ENCODE results near the gene OXSR1. TPM values are rescaled to one million over a fixed set of nuclear protein-coding genes. Genes with fewer than 3 reads are reported as not detected.

The OXSR1 gene
- polyA plus RNA-seq, 2 of the 4 experiments (the other 2 are of a cell fraction): 30.2 to 44.0 TPM

DNA sequence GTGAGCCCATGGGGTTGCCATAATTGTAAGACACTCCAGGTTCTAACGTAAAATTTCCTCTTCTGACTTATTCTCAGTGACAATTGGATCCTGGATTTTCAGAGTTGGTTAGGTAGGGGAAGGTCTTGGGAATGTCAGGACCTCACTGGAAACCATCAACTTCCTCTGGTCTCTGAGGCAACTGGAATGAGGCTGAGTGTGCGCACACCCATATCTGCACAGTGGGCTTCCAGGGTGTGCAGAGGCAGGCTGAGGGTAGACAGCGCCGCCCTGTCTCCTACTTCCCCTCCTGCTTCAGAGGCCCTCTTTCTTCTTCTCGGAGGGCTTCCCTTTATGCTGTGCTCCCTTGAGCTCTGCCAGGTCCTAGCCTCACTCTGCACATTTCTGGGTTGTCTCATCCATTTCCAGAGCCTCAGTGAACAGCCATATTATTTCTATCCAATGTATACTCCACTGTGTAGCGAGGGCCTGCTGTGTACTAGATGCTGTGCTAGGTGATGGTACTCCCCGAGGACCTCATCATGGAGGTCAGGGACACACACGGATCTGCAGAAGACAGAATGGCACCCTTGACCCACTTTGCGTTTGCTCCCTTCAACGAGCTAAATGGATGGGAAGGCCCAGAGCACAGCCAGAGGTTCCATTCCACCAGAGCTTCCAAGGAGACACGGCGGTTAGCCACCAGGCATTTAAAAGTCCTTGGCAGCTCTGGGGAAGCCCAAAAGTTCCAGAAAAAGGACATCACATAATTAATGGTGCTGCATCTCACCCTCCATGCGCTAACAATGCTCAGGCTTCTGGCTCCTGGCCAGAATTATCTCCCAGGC, 46.7 kb upstream of the OXSR1 start:
- Histone ChIP-seq H3K4me1 (no peaks in the 10 kb centered on the region), H3K4me3 (no peak overlapping the region), H3K27ac (no peak overlapping the region), H3K4me2 (no peak overlapping the region), H3K9me3 (no peaks in the 10 kb centered on the region)
- CTCF ChIA-PET: interaction anchor here (0.6 to 2.7 kb wide), 15 partner anchors 10 to 357 kb away, joined by 3 to 17 read pairs (median 3); partner anchors contain the start of gene XYLB
- ATAC-seq (no peak), DNase-seq (ENCODE audit: low read depth in 1 of 2, low spot score in 1 of 2) (no peak), FAIRE-seq (no peak)
- TF ChIP-seq CHD2 (IDR thresholded peaks at IDR 0.05; ENCODE audit: low read length, partially characterized antibody): no peak
- no peak for TF ChIP-seq RARB (CRISPR knock-in tag; IDR thresholded peaks at IDR 0.05)
- WGBS (ENCODE audit: missing lambda C conversion rate): 91% methylated on average over 13 of the region's 13 CpGs
- POLR2A ChIA-PET: no interaction called here

DNA sequence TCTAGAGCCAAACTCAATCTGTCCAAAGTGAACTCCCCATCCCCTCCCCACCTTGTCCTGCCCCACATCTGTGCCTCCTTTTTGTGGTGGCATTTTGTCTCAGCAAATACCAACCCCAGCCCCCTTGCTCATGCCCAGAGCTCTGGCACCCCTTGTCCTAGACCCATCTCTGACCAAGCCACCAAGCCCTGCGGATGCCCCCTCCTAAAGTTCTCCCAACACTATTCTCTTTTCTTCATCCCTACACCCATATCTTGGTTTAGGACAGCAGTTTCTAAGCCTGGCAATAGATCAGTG, 46.1 kb upstream of the OXSR1 start:
- Histone ChIP-seq H3K4me2 (no peak overlapping the region), H3K4me3 (no peak overlapping the region), H3K9me3 (no peaks in the 10 kb centered on the region), H3K4me1 (no peaks in the 10 kb centered on the region), H3K27ac (no peak overlapping the region)
- DNase-seq (ENCODE audit: low read depth in 1 of 2, low spot score in 1 of 2) (no peak), FAIRE-seq (no peak), ATAC-seq (no peak)
- WGBS (ENCODE audit: missing lambda C conversion rate): 100% methylated on average over 1 of the region's 1 CpG
- no peak for TF ChIP-seq KDM5A (IDR thresholded peaks at IDR 0.05)
- TF ChIP-seq BHLHE40 (IDR thresholded peaks at IDR 0.05; ENCODE audit: low read depth, low read length): no peak
- no peak for TF ChIP-seq ESRRA (IDR thresholded peaks at IDR 0.05; ENCODE audit: borderline replicate concordance, low read length)
- TF ChIP-seq NR3C1 (IDR thresholded peaks at IDR 0.05): no peak
- TF ChIP-seq, protein P1, sequence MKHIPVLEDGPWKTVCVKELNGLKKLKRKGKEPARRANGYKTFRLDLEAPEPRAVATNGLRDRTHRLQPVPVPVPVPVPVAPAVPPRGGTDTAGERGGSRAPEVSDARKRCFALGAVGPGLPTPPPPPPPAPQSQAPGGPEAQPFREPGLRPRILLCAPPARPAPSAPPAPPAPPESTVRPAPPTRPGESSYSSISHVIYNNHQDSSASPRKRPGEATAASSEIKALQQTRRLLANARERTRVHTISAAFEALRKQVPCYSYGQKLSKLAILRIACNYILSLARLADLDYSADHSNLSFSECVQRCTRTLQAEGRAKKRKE (CRISPR knock-in tag; IDR thresholded peaks at IDR 0.05; ENCODE audit: low read depth): no peak
- no peak for TF ChIP-seq ZNF302 (CRISPR knock-in tag; IDR thresholded peaks at IDR 0.05)
- TF ChIP-seq RCOR1 (IDR thresholded peaks at IDR 0.05; ENCODE audit: low read depth, low read length): no peak
- TF ChIP-seq RAD21 (conservative IDR thresholded peaks at IDR 0.05 in 1 of 2, IDR thresholded peaks at IDR 0.05 in 1 of 2): no peak
- TF ChIP-seq CHD2 (IDR thresholded peaks at IDR 0.05; ENCODE audit: low read length, partially characterized antibody): no peak
- no peak for TF ChIP-seq RNF2 (IDR thresholded peaks at IDR 0.05; ENCODE audit: borderline replicate concordance, low read depth)
- TF ChIP-seq MYC (IDR thresholded peaks at IDR 0.05; ENCODE audit: borderline replicate concordance, low read length): no peak
- TF ChIP-seq, protein P2, sequence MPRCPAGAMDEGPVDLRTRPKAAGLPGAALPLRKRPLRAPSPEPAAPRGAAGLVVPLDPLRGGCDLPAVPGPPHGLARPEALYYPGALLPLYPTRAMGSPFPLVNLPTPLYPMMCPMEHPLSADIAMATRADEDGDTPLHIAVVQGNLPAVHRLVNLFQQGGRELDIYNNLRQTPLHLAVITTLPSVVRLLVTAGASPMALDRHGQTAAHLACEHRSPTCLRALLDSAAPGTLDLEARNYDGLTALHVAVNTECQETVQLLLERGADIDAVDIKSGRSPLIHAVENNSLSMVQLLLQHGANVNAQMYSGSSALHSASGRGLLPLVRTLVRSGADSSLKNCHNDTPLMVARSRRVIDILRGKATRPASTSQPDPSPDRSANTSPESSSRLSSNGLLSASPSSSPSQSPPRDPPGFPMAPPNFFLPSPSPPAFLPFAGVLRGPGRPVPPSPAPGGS (IDR thresholded peaks at IDR 0.05): no peak
- no peak for TF ChIP-seq TFCP2L1 (CRISPR knock-in tag; IDR thresholded peaks at IDR 0.05)
- TF ChIP-seq HOXB13 (CRISPR knock-in tag; IDR thresholded peaks at IDR 0.05; ENCODE audit: low read depth): no peak
- TF ChIP-seq PHF8 (IDR thresholded peaks at IDR 0.05; ENCODE audit: borderline replicate concordance, low read depth): no peak
- TF ChIP-seq, protein P3, sequence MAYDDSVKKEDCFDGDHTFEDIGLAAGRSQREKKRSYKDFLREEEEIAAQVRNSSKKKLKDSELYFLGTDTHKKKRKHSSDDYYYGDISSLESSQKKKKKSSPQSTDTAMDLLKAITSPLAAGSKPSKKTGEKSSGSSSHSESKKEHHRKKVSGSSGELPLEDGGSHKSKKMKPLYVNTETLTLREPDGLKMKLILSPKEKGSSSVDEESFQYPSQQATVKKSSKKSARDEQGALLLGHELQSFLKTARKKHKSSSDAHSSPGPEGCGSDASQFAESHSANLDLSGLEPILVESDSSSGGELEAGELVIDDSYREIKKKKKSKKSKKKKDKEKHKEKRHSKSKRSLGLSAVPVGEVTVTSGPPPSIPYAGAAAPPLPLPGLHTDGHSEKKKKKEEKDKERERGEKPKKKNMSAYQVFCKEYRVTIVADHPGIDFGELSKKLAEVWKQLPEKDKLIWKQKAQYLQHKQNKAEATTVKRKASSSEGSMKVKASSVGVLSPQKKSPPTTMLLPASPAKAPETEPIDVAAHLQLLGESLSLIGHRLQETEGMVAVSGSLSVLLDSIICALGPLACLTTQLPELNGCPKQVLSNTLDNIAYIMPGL (CRISPR knock-in tag; IDR thresholded peaks at IDR 0.05; ENCODE audit: borderline replicate concordance): no peak
- no peak for TF ChIP-seq SREBF2 (IDR thresholded peaks at IDR 0.05)
- no peak for TF ChIP-seq EHMT2 (IDR thresholded peaks at IDR 0.05; ENCODE audit: low read depth)
- TF ChIP-seq CBX2 (IDR thresholded peaks at IDR 0.05; ENCODE audit: borderline replicate concordance, low read depth): no peak
- CTCF ChIA-PET: interaction anchor here (0.8 to 2.7 kb wide), 9 partner anchors 9 to 264 kb away, joined by 3 to 17 read pairs (median 4); partner anchors contain the start of gene XYLB
- POLR2A ChIA-PET: no interaction called here
